Liver (tissue), 3 donors: ENCODE data around the gene ZNF276.
"Not testable (repeated sequence)": the region's sequence is repeated elsewhere in the genome, so short reads cannot be mapped to it uniquely, and the experiment has no call there.

Source experiments
- ATF3 ChIP-seq: IDR thresholded peaks from 2 replicates; pipeline ENCODE4 v1.6.1; 2016; ENCODE audit warnings: antibody characterized with exemption
- CTCF ChIP-seq: fragments of 150-350 bp; IDR thresholded peaks from 2 replicates; pipeline ENCODE4 v1.5.1; 2017; ENCODE audit warnings: improper control_type of control experiment, low read depth, low read length; ENCODE audit not compliant: missing input control
- EGR1 ChIP-seq, 2 donors: IDR thresholded peaks; 2 replicates each; pipeline ENCODE4 v1.6.1; 2016 to 2018; ENCODE audit warnings: antibody characterized with exemption in 2 of 2, low read depth in 2 of 2
- FOXA1 ChIP-seq: IDR thresholded peaks from 2 replicates; pipeline ENCODE4 v1.6.1; 2016; ENCODE audit warnings: antibody characterized with exemption
- GABPA ChIP-seq, 2 donors: IDR thresholded peaks in 1 of 2; conservative IDR thresholded peaks in 1 of 2; 2 replicates each; pipeline ENCODE4 v1.6.1; 2016; ENCODE audit warnings: antibody characterized with exemption in 2 of 2, mild to moderate bottlenecking in 1 of 2, moderate library complexity in 1 of 2
- HNF4G ChIP-seq: IDR thresholded peaks from 2 replicates; pipeline ENCODE4 v1.6.1; 2016; ENCODE audit warnings: antibody characterized with exemption
- JUND ChIP-seq, 2 donors: IDR thresholded peaks; 2 replicates each; pipeline ENCODE4 v1.6.1; 2016; ENCODE audit warnings: antibody characterized with exemption in 2 of 2
- MAX ChIP-seq: IDR thresholded peaks from 2 replicates; pipeline ENCODE4 v1.6.1; 2016; ENCODE audit warnings: antibody characterized with exemption
- RAD21 ChIP-seq, 2 donors: IDR thresholded peaks; 2 replicates each; pipeline ENCODE4 v1.6.1; 2016; ENCODE audit warnings: antibody characterized with exemption in 2 of 2, mild to moderate bottlenecking in 2 of 2
- REST ChIP-seq: IDR thresholded peaks from 2 replicates; pipeline ENCODE4 v1.6.1; 2016; ENCODE audit warnings: antibody characterized with exemption, mild to moderate bottlenecking
- RXRA ChIP-seq, 2 donors: IDR thresholded peaks; 2 replicates each; pipeline ENCODE4 v1.6.1; 2017 to 2018; ENCODE audit warnings: antibody characterized with exemption in 2 of 2, mild to moderate bottlenecking in 1 of 2
- TAF1 ChIP-seq: conservative IDR thresholded peaks from 2 replicates; pipeline ENCODE4 v1.6.1; 2016; ENCODE audit warnings: antibody characterized with exemption, mild to moderate bottlenecking
- YY1 ChIP-seq: IDR thresholded peaks from 2 replicates; pipeline ENCODE4 v1.6.1; 2016; ENCODE audit warnings: antibody characterized with exemption, mild to moderate bottlenecking
- ZBTB33 ChIP-seq: IDR thresholded peaks from 2 replicates; pipeline ENCODE4 v1.6.1; 2016; ENCODE audit warnings: antibody characterized with exemption
- donor health status: healthy.
- donor health status: healthy.

GRCh38 chr16:89694784-89695085, 26.6 kb upstream of the ZNF276 start:
- not testable (repeated sequence) for TF ChIP-seq CTCF; YY1; GABPA (IDR thresholded peaks at IDR 0.05 in 1 of 2, conservative IDR thresholded peaks at IDR 0.05 in 1 of 2); ZBTB33; REST; RAD21 (IDR thresholded peaks at IDR 0.05); HNF4G; EGR1 (IDR thresholded peaks at IDR 0.05; ENCODE audit: low read depth in 2 of 2); JUND (IDR thresholded peaks at IDR 0.05); MAX; ATF3; RXRA (IDR thresholded peaks at IDR 0.05); TAF1; FOXA1
